ENCODE measurements around the gene HOXA13.

- TF ChIP-seq, protein P1, sequence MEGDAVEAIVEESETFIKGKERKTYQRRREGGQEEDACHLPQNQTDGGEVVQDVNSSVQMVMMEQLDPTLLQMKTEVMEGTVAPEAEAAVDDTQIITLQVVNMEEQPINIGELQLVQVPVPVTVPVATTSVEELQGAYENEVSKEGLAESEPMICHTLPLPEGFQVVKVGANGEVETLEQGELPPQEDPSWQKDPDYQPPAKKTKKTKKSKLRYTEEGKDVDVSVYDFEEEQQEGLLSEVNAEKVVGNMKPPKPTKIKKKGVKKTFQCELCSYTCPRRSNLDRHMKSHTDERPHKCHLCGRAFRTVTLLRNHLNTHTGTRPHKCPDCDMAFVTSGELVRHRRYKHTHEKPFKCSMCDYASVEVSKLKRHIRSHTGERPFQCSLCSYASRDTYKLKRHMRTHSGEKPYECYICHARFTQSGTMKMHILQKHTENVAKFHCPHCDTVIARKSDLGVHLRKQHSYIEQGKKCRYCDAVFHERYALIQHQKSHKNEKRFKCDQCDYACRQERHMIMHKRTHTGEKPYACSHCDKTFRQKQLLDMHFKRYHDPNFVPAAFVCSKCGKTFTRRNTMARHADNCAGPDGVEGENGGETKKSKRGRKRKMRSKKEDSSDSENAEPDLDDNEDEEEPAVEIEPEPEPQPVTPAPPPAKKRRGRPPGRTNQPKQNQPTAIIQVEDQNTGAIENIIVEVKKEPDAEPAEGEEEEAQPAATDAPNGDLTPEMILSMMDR (IDR thresholded peaks at IDR 0.05) = peak; percentile 15 to 55 (median 42)
- TF ChIP-seq POLR2A (IDR thresholded peaks at IDR 0.05) = no peak
- no peak for TF ChIP-seq EP300 (IDR thresholded peaks at IDR 0.05)
Observed at GRCh38 chr7:27235387-27236311, 35.8 kb upstream of the HOXA13 start.

Data from tibial nerve (tissue), 4 donors.